HG03060 (cell line): ENCODE results near the gene SRGAP2B.
"Not testable (repeated sequence)": the region's sequence is repeated elsewhere in the genome, so short reads cannot be mapped to it uniquely, and the experiment has no call there.

ENCODE experiments used
- ATAC-seq: cut with Tn5 transposase; IDR thresholded peaks from one replicate; pipeline ENCODE4 v1.9.1; 2021; ENCODE audit warnings: low read depth, moderate number of reproducible peaks; ENCODE audit not compliant: unreplicated experiment

Gene SRGAP2B

DNA sequence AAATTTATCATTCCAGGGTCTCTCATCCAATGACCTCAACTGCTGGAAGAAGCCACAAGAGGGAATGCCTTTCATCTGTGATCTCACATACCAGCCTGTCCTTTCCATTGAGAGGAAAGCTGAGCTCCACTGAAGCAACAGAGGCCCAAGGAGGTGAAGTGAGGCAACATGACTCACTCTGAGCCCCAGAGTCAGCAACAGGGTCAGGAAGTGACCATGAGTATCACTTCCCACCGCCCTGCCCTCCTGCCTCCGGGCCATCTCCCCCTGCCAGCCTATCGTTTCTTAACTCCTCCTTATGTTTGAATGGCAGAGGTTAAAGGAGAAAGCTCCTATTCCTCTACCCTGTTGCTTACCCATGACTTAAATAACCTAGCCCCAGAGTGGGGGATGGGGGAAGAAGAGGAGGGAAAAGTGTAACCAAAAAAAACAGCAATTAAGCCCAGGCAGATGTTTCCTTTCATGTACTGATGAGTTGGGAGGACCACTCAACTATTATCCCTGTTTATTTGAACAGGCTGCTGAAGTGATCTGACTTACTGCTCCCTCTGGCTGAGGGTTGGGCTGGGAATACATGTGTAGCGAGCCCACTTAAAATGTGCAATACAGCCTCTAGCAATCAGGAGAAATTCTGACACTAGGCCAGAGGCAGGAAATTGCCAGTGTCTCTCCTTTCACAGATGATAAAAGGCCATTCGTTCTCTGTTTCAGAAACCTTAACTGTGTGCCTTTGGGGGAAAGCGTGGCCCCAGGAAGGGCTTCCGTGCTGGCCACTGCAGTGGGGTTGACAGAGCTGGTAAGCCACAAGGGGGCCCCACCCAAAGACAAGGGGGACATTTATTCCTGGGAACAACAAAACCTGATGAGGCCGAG lies 177.7 kb downstream of the SRGAP2B start:
- not testable (repeated sequence) for ATAC-seq

GRCh38 chr1:144913977-144914734 lies 181.0 kb downstream of the SRGAP2B start:
- ATAC-seq: not testable (repeated sequence)

DNA sequence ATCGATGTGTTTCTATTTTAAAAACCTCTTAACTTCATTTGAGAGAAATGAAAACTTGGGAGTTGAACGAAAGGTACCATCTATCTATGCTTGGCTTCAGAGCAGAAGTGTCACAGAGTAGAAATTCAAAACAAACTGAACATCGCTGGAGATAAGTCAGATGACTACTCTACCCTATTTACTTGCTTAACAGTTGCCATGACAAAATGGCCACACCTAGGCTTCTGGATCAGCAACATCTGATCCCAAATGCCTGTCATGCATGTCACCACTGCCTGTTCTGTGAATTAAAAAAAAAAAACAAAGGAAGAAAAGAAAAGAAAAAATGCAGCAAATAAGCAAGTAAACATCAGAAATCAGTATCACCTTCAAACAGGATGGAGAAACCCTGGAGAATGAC lies 181.7 kb downstream of the SRGAP2B start:
- ATAC-seq: not testable (repeated sequence)

- ATAC-seq: not testable (repeated sequence)
Observed at GRCh38 chr1:144910729-144911128, 184.4 kb downstream of the SRGAP2B start.

DNA sequence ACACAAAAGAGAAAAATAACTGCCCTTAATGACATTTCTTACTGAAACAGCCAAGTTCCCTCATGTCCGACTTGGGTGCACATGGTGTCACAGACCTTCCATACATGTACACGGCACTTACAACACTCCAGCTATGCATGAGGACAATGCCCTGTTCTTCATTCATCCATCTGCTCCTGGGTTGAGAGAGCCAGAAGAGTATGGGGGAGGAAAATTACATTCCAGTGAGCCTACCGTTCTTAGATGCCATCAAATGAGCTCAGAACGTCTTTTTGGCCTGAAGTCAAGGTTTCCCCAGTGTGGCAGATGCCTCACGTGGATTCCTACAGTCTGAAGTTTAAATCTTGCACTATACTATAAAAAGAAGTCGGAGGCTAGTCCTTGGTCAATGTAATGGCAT lies 194.3 kb downstream of the SRGAP2B start:
- not testable (repeated sequence) for ATAC-seq

GRCh38 chr1:144894454-144895201 lies 200.5 kb downstream of the SRGAP2B start:
- not testable (repeated sequence) for ATAC-seq

DNA sequence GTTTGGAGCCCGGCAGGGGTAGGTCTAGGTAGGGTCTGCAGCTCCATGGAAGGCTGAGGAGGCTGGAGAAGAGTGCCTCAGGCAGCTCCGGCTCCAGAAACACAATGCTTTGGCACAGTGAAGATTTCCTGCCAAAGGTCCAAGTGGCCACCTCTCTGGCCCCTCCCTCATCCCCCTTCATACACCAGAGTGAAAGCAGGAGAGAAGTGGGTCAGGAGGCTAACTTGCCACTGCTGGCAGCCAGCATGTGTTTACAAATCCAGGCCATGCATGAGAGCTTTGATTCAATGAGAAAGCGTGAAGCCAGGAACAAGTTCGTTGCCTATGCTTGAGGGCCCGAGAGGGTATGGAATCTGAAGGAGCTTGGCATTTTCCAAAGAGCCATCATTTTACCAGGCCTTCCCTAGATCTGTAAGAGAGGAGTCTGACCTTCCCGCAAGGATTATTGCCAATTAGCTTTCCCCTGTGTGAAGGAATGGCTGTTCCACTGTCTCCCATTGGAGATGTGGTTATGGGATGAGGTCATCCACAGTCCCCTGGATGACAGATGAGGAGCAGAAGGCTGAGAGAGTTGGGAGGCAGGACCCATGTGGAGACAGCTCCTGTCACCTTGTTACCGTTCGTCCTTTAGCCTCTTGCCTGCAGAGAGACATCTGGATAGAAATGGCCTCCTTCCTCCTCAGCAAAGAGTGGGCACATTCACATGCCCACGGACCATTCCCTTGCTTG lies 201.3 kb downstream of the SRGAP2B start:
- ATAC-seq: not testable (repeated sequence)

DNA sequence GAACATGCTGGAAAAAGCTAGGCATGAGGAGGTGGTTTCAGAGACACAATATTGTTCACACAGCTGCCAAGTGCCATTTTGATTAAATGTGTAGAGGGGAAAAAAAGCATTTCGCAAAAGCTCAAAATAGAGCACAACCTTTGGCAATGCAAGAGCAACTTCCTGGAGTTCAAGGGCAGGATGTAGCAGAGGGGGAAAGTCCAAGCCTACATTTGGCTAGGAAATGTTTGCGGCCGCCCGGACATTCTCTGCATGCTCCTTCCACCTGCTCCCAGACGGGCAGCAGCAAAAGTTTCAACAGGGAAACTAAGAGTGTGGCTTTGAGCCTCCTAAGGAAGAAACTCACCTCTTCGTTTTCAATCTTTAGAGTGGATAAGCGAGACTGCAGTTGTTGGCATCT lies 202.1 kb downstream of the SRGAP2B start:
- not testable (repeated sequence) for ATAC-seq

DNA sequence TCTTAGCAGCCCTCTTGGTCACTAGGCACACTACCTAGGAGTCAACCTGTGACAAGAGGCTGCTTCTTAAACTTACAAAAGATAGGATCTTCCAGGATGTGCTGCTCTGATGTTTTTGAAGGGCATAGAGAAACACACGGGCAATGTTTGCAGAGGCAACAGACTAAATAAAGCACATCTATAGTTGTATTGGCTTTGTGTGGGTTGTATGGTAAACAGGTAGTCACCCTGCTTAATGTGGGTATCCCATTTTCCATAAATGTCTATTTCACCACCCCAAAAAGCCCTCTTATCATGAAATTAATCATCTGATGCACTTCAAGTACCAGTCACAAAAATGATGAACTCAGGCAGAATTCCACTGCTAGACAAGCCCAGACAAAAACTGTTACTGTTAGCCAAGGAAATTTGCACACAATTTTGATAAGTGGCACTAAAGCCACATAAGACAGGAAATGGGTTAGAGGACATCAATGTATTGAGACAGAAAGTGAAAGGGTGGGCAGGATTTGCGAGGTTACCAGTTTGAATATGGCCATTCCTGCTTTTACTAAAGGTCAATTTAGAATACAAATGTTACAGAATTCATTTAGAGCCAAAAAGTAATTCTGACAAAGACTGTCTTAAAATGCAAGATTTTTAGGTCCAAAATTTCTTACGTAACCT lies 205.5 kb downstream of the SRGAP2B start:
- ATAC-seq: not testable (repeated sequence)

DNA sequence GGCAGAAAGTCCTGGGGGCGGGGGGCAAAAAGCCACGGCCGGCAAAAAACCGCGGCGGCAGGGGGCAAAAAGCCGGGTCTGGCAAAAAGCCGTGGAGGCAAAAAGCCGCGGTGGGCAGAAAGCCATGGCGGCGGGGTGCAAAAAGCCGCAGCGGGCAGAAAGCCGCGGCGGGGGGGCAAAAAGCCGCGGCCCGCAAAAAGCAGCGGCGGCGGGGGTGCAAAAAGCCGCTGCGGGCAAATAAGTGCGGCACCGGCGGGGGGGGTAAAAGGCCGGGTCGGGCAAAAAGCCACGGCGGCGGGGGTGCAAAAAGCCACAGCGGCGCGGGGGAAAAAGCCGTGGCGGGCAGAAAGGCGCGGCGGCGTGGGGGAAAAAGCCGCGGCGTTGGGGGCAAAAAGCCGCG lies 212.1 kb downstream of the SRGAP2B start:
- not testable (repeated sequence) for ATAC-seq

GRCh38 chr1:144882343-144882742 lies 212.8 kb downstream of the SRGAP2B start:
- not testable (repeated sequence) for ATAC-seq

DNA sequence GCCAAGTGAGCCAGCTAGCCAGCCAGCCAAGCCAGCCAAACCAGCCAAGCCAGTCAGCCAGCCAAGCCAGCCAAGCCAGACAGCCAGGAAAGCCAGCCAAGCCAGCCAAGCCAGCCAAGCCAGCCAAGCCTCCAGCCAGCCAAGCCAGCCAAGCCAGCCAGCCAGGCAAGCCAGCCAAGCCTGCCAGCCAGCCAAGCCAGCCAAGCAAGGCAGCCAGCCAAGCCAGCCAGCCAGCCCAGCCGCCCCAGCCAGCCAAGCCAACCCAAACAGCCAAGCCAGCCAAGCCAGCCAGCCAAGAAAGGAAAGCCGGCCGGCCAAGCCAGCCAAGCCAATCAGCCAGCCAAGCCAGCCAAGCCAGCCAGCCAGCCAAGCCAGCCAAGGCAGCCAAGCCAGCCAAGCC lies 236.5 kb downstream of the SRGAP2B start:
- ATAC-seq: not testable (repeated sequence)
